Tibial nerve (tissue), 4 donors: Measurements from ENCODE around the gene STAB1. TPM values are rescaled to one million over a fixed set of nuclear protein-coding genes. Genes with fewer than 3 reads are reported as not detected.

ENCODE experiments used
- DNase-seq, 2 donors: peaks; one replicate each; pipeline ENCODE4 v3.0.0-alpha.2; 2019; ENCODE audit warnings: low spot score in 2 of 2
- H3K27ac ChIP-seq, 4 donors: fragments of 200-600 bp; sonication (generic) in 3 of 4; one replicate each; pipeline ENCODE4 v1.5.1; 2017 to 2019; ENCODE audit warnings: mild to moderate bottlenecking in 1 of 4
- H3K27me3 ChIP-seq, 2 donors: fragments of 200-600 bp; sonication (generic) in 1 of 2; one replicate each; pipeline versions ENCODE4 v1.5.1 to v1.6.0; 2017 to 2019
- H3K36me3 ChIP-seq, 3 donors: fragments of 200-600 bp; sonication (generic); one replicate each; pipeline ENCODE4 v1.5.1; 2018 to 2019
- H3K4me1 ChIP-seq, 4 donors: fragments of 200-600 bp; sonication (generic) in 3 of 4; one replicate each; pipeline ENCODE4 v1.5.1; 2017 to 2019
- H3K4me3 ChIP-seq, 4 donors: fragments of 200-600 bp; sonication (generic) in 3 of 4; one replicate each; pipeline ENCODE4 v1.5.1; 2017 to 2019; ENCODE audit warnings: mild to moderate bottlenecking in 1 of 4, moderate library complexity in 1 of 4
- H3K9me3 ChIP-seq, 4 donors: fragments of 200-600 bp; sonication (generic) in 3 of 4; one replicate each; pipeline ENCODE4 v1.5.1; 2017 to 2019
- EP300 ChIP-seq, 2 donors: sonication (generic); formaldehyde crosslinking; IDR thresholded peaks; one replicate each; pipeline ENCODE4 v1.6.1; 2017; ENCODE audit warnings: antibody characterized with exemption in 2 of 2, mild to moderate bottlenecking in 1 of 2
- POLR2A ChIP-seq, 2 donors: fragments of 450-650 bp; IDR thresholded peaks; one replicate each; pipeline ENCODE4 v1.6.1; 2017; ENCODE audit warnings: antibody characterized with exemption in 2 of 2, mild to moderate bottlenecking in 2 of 2, moderate library complexity in 2 of 2
- WGBS, 2 donors: methylation state at CpG; one replicate each; pipeline ENCODE4 v1.1.5; 2018; 5-methylcytosine and 5-hydroxymethylcytosine counted together
- total RNA-seq, 4 donors: library from RNA; depleted of rRNA; stranded (reverse); fragments of >200 nt; gene quantifications; one replicate each; pipeline ENCODE4 v1.1.0, GENCODE V29; 2016
- TF ChIP-seq, protein P1 (sequence below), 5 experiments: fragments of 200-600 bp in 3 of 5; fragments of 450-650 bp in 2 of 5; sonication (generic) in 3 of 5; IDR thresholded peaks; one replicate each; pipeline ENCODE4 v1.5.1; 2016 to 2019; ENCODE audit warnings: antibody characterized with exemption in 5 of 5, mild to moderate bottlenecking in 3 of 5, moderate library complexity in 2 of 5

Gene STAB1
- 100 to 1,000 TPM; 167 to 527 (median 264) TPM for total RNA-seq

DNA sequence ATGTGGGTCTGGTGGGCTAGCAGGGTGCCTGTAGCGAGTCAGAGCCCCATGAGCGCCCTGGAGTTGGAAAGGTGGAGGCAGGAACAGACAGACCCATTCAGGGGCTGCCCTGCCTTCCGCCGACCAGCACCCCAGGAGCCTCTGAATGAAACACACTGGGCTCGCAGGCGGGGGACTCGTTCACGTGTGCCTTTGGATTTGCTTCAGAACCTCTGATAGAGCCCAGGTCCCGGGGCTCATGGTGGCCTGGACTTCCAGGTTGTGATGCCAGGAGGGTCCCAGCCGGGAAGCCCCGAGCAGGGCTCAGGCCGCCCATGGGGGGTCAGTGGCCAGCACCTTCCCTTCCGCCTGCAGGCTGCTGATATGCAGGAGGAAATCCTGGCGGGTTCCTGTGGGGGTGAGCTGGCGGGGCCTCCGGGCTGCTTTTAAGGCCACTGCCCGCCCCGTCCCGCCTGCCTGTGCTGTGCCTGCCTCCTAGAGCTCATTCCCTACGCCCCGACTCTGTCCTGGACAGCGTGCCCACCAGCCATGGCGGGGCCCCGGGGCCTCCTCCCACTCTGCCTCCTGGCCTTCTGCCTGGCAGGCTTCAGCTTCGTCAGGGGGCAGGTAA, at the start of gene STAB1:
TSS of gene STAB1 (plus strand) at position 453 of the 610 bp plus-strand sequence. CDS start at position 529, 76 bp downstream.
- H3K27me3 ChIP-seq: no peaks in the 10 kb centered on the region
- 36 to 47% methylated on average over 13 to 22 of the region's 25 CpGs for WGBS, 2 donors
- H3K4me3 ChIP-seq: peak within 1 kb of the TSS; percentile 14 to 44 (median 28)
- peak within 1 kb of the TSS in 3 of 4 donors; percentile 58 to 71 (median 71) for H3K27ac ChIP-seq
- H3K4me1 ChIP-seq: peaks cover 0 to 86% (median 18%) of the 10 kb centered on the region in 4 donors
- DNase-seq: no peak
- peaks cover 0 to 45% (median 21%) of the 10 kb centered on the region in 3 donors for H3K36me3 ChIP-seq
- no peaks in the 10 kb centered on the region for H3K9me3 ChIP-seq
- TF ChIP-seq, protein P1, sequence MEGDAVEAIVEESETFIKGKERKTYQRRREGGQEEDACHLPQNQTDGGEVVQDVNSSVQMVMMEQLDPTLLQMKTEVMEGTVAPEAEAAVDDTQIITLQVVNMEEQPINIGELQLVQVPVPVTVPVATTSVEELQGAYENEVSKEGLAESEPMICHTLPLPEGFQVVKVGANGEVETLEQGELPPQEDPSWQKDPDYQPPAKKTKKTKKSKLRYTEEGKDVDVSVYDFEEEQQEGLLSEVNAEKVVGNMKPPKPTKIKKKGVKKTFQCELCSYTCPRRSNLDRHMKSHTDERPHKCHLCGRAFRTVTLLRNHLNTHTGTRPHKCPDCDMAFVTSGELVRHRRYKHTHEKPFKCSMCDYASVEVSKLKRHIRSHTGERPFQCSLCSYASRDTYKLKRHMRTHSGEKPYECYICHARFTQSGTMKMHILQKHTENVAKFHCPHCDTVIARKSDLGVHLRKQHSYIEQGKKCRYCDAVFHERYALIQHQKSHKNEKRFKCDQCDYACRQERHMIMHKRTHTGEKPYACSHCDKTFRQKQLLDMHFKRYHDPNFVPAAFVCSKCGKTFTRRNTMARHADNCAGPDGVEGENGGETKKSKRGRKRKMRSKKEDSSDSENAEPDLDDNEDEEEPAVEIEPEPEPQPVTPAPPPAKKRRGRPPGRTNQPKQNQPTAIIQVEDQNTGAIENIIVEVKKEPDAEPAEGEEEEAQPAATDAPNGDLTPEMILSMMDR (IDR thresholded peaks at IDR 0.05): no peak
- TF ChIP-seq EP300 (IDR thresholded peaks at IDR 0.05): peak in 1 of 2 donors; percentile 50
- TF ChIP-seq POLR2A (IDR thresholded peaks at IDR 0.05): no peak

DNA sequence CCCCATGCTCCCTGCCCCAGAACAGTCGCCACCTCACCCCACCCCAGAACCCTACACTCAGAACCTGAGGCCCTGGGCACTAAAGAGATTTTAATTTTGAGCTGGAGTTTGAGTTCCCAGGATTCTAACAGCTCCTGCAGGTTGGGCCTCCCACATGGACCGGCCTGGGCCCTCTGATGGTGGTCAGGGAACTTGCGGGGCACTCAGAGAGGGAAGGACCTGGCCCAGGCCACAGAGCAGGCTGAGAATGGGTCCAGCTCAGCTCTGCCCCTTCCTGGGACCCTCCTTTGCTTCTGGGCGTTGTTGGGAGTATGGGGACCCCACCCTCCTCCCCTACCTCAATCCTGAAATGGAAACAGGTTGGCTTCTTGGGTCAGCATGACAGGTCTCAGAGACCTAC, 49.1 kb upstream of the STAB1 start:
- WGBS, 2 donors: 96 to 100% methylated on average over 1 to 4 of the region's 4 CpGs
- H3K36me3 ChIP-seq: peaks cover 0 to under 1% (median 0%) of the 10 kb centered on the region in 3 donors
- no peak overlapping the region for H3K4me3 ChIP-seq
- DNase-seq: no peak
- no peak for TF ChIP-seq EP300 (IDR thresholded peaks at IDR 0.05)
- TF ChIP-seq, protein P1 (IDR thresholded peaks at IDR 0.05): no peak
- peaks cover 0 to 42% (median 9%) of the 10 kb centered on the region in 4 donors for H3K4me1 ChIP-seq
- no peaks in the 10 kb centered on the region for H3K27me3 ChIP-seq
- H3K9me3 ChIP-seq: no peaks in the 10 kb centered on the region
- H3K27ac ChIP-seq: no peak overlapping the region

DNA sequence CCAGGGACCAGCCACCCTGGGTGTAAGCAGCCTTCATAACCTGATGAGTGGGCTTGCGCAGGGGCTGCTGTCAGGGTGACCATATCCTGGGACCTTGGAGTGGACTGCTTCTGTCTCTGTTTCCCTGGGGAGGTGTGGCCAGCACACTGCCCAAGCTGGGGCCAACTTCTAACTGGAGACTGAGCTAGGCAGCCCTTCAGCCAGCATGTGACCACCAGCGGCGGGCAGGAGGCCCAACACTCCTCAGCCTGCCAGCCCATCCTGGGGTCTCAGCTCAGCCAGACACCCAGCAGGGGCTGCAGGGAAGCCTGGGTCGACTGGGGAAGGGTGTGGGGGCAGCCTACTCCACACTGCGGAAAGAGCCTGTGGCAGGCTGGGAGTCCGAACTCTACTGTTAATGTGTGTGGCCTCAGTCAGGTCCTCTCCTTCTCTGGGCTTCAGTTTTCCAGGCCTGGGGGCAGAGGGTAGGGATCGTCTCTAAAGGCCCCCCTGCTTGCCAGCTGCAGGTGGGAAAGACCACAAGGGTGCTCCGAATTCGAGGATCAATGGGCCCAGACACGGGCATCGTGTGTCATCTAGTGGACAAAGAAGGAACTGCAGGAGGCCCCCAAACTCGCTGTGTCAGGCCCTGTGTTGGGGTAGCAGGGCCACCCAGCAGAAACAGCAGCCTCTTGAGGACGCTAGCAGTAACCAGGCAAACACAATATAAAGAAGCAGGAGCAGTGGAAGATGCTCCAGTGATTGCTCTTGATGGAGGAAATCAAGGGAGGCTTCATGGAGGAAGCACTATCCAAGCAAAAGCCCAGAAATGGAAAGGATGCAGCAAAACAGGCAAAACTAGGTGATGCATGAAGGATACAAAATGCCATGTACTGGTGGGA, 48.3 kb upstream of the STAB1 start:
- Histone ChIP-seq H3K36me3 (no peaks in the 10 kb centered on the region), H3K27ac (no peak overlapping the region), H3K9me3 (no peaks in the 10 kb centered on the region), H3K4me3 (no peak overlapping the region), H3K4me1 (peaks cover 0 to 36% (median 8%) of the 10 kb centered on the region in 4 donors), H3K27me3 (no peaks in the 10 kb centered on the region)
- peak in 1 of 2 donors; percentile 72 for DNase-seq
- no peak for TF ChIP-seq EP300 (IDR thresholded peaks at IDR 0.05)
- no peak for TF ChIP-seq POLR2A (IDR thresholded peaks at IDR 0.05)
- TF ChIP-seq, protein P1 (IDR thresholded peaks at IDR 0.05): peak; percentile 98 to 100 (median 99)
- 4 to 29% methylated on average over 7 to 10 of the region's 13 CpGs for WGBS, 2 donors

DNA sequence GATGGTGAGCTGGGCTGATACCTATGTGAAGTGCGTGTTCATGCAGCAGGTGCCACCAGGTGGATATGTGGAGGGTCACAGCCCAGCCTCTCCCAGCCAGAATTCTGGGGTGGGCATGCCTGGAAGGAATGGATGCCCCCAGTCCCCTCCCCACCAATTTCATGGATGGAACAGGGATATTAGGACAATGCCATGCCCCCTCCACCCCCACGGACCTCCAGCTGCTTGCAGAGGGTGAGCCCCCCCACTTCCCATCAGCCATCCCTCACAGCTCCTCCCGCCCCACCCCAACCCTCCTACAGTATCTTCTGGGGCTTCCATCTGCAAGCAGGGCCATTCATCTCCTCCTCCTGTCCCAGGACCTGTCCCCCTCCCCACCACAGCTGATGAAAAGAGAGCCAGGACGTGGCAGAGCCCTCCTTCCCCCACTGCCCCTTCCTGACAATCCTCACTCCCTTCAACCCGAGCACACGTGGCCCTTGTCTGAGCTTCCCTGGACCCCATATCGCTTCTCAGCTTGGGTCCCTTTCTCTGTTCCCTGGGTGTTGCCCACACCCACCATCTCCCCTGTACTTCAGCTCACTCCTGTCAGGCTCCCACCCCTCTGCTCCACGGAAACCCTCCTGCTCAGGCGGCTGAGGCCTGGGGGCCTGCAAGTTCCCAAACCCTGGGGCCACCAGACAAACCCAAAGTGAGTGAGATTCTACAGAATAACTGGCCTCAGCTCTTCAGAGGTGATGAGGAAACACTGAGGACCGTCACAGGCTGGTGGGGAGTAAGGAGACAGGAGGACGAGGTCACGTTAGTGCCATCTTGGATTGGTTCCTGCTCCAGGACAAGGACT, 47.4 kb upstream of the STAB1 start:
- TF ChIP-seq POLR2A (IDR thresholded peaks at IDR 0.05) (no peak), EP300 (IDR thresholded peaks at IDR 0.05) (no peak)
- TF ChIP-seq, protein P1 (IDR thresholded peaks at IDR 0.05): no peak
- Histone ChIP-seq H3K4me1 (peaks cover 0 to 27% (median 6%) of the 10 kb centered on the region in 4 donors), H3K27me3 (no peaks in the 10 kb centered on the region), H3K9me3 (no peaks in the 10 kb centered on the region), H3K36me3 (no peaks in the 10 kb centered on the region), H3K4me3 (no peak overlapping the region), H3K27ac (no peak overlapping the region)
- 66 to 75% methylated on average over 12 of the region's 12 CpGs for WGBS, 2 donors
- DNase-seq: no peak
